Stimulated activated CD4-positive, alpha-beta T cell treated with anti-CD3 and anti-CD28 coated beads, TNF-alpha, amount 100 ng/mL, for 24 hours (primary cell): ENCODE results near the gene PTPN7.
"Not testable (repeated sequence)": the region's sequence is repeated elsewhere in the genome, so short reads cannot be mapped to it uniquely, and the experiment has no call there.

Experiments
- DNase-seq, 3 experiments: peaks; one replicate each; pipeline ENCODE4 v3.0.0-alpha.2; 2020; ENCODE audit warnings: low read depth in 3 of 3

PTPN7 gene

GRCh38 chr1:202152399-202152798 is 8.0 kb downstream of the PTPN7 start:
- no peak for DNase-seq

DNA sequence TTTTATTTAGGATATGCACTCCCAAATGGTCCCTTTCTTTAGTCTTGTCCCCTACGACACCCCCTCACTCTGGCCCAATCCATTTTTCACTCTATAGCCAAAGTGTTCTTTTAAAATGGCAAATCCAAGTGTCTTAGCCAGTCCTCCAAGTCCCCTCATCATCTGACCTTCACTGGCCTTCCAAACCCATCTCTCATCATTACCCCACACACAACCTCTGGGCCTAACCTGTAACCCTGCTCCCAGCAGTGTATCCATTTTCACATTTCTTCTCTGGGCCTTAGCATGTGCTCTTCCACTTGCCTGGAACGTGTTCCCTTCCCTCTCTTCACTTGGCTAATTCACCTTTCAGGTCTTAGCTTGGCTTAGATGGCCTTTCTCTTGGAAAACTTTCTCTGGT is 9.4 kb downstream of the PTPN7 start:
- no peak for DNase-seq

GRCh38 chr1:202150602-202151001 is 9.8 kb downstream of the PTPN7 start:
- no peak for DNase-seq

DNA sequence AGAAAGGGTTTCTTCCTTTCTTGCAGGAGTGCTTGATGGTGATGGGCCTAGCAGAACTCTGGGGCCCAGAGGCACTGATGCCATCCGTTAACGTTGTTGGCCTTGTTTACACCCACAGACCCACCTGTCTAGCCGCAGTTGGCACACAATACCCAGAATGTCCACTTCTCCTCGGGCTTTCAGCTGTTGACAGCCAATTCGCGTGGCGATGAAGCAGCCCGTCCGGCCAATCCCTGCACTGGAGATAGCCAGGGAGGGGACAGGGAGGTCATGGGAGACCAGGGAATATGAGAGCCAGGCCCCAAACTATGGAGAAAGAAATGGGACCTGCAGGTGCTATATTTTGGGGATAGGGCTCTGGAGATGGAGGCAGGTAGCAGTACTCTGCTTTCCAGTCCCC is 10.2 kb downstream of the PTPN7 start:
- no peak for DNase-seq

DNA sequence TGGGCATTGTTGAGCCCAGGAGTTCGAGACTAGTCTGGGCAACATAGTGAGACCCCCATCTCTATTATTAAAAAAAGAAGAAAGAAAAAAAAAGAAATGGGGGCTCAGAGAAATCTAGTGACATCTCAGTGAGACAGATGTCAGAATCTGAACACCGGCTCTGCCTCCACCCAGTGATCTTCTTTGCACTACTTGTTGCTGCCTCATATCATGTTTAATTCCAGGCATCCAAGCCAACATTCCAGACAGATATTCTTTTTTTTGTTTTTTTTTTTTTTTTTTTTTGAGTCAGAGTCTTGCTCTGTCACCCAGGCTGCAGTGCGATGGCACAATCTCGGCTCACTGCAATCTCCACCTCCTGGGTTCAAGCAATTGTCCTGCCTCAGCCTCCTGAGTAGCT is 10.8 kb downstream of the PTPN7 start:
- DNase-seq: no peak

- no peak for DNase-seq
These were observed 12.0 kb downstream of the PTPN7 start for GRCh38 chr1:202148391-202148790.

GRCh38 chr1:202146993-202147392 is 13.4 kb downstream of the PTPN7 start:
- no peak for DNase-seq

- no peak for DNase-seq
These were observed 14.1 kb downstream of the PTPN7 start for GRCh38 chr1:202146279-202146678.

DNA sequence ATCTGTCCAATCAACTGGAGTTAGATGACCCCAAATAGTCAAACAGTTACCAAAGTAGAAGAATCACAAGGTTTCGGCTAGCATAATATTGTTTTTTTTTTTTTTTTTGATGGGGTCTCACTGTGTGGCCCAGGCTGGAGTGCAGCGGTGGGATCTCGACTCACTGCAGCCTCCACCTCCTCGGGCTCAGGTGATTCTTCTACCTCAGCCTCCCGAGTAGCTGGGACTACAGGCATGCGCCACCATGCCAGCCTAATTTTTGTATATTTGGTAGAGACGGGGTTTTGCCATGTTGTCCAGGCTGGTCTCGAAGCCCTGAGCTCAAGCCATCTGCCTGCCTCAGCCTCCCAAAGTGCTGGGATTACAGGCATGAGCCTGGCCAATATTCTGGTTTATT is 14.7 kb downstream of the PTPN7 start:
- not testable (repeated sequence) for DNase-seq

- peak in 1 of 3 experiments; percentile 39 for DNase-seq
These were observed 15.2 kb downstream of the PTPN7 start for GRCh38 chr1:202145068-202145743.

GRCh38 chr1:202144402-202145067 is 15.9 kb downstream of the PTPN7 start, which contains the start of gene ARL8A:
TSS of gene ARL8A (minus strand) at chr1:202144737. CDS start at chr1:202144572, 165 bp downstream.
- DNase-seq: peak in 1 of 3 experiments; percentile 70

DNA sequence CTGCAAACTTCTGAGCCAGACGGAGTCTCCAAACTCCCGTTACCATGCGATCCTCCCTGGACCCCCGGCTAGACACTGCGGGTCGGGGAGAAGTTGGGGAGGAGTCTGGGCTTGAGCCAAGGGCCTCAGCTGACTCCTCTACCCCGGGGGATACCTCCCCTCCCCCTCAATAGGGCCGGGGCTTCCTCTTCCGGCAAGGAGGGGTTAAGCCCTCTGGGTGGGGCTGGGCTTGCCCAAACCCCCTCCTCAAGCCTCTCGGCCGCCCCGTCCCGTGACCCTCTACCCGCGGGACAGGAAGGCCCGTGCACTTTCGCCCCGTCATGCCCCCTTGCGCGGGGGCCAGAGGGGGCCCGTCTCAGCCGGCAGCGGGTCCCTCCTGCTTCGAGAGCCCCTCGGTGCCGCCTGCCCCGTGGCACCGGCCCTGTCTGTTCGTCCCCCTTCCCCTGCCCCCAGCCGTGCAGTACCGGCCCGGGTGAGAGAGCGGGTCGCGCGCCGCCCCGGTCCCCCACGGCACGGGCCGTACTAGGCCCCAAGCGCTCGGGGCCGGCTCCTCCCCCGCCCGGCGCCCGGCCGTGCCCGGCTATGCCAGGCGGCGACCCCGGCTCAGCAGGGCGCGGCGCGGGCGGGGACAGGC is 16.5 kb downstream of the PTPN7 start:
- peak in 1 of 3 experiments; percentile 32 for DNase-seq

- no peak for DNase-seq
These were observed 17.2 kb downstream of the PTPN7 start for GRCh38 chr1:202143011-202143767.

DNA sequence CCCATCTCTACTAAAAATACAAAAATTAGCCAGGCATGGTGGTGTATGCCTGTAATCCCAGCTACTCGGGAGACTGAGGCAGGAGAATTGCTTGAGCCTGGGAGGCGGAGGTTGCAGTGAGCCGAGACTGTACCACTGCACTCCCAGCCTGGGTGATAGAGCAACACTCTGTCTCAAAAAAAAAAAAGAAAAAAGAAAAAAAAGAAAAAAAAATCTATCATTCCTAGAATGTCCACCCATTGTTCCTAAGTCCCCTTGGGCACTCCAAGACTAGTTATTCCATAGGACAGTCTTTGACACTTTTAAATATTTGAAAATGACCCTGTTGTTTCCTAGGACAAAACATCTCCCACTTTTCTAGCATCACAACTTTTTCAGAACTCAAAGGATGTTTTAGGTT is 18.9 kb downstream of the PTPN7 start:
- not testable (repeated sequence) for DNase-seq

GRCh38 chr1:202140833-202141232 is 19.6 kb downstream of the PTPN7 start:
- no peak for DNase-seq

GRCh38 chr1:202135221-202135721 is 25.1 kb downstream of the PTPN7 start:
- peak in 1 of 3 experiments; percentile 43 for DNase-seq

- DNase-seq: no peak
These were observed 25.7 kb downstream of the PTPN7 start for GRCh38 chr1:202134645-202135172.

- DNase-seq: no peak
These were observed 26.4 kb downstream of the PTPN7 start for GRCh38 chr1:202133989-202134388.

GRCh38 chr1:202133496-202133895 is 26.9 kb downstream of the PTPN7 start:
- DNase-seq: no peak

- no peak for DNase-seq
These were observed 27.4 kb downstream of the PTPN7 start for GRCh38 chr1:202133001-202133400.

- DNase-seq: no peak
These were observed 28.2 kb downstream of the PTPN7 start for GRCh38 chr1:202131956-202132821.
